ENCODE results near the gene PTPN3.

The PTPN3 gene

GRCh38 chr9:109422641-109423040 is 75.5 kb downstream of the PTPN3 start:
- DNase-seq, result no peak
- no peak overlapping the region for H3K4me3 ChIP-seq
- H3K9me3 ChIP-seq, result no peaks in the 10 kb centered on the region
- intact Hi-C loops (cut with DNase I; ENCODE audit: low total_unique reads), result no loop called here
- H3K36me3 ChIP-seq, result peaks cover 31 to 82% (median 44%) of the 10 kb centered on the region in 3 donors
- no peaks in the 10 kb centered on the region for H3K4me1 ChIP-seq
- no peaks in the 10 kb centered on the region for H3K27me3 ChIP-seq
- no peak for TF ChIP-seq CTCF (IDR thresholded peaks at IDR 0.05)
- no peak overlapping the region for H3K27ac ChIP-seq

GRCh38 chr9:109421026-109421970 is 76.8 kb downstream of the PTPN3 start:
- intact Hi-C loops (cut with DNase I; ENCODE audit: low total_unique reads), result no loop called here
- H3K27ac ChIP-seq, result no peak overlapping the region
- H3K27me3 ChIP-seq, result no peaks in the 10 kb centered on the region
- H3K36me3 ChIP-seq, result peaks cover 22 to 71% (median 40%) of the 10 kb centered on the region in 3 donors
- no peaks in the 10 kb centered on the region for H3K4me1 ChIP-seq
- no peak for DNase-seq
- no peaks in the 10 kb centered on the region for H3K9me3 ChIP-seq
- no peak overlapping the region for H3K4me3 ChIP-seq
- TF ChIP-seq CTCF (IDR thresholded peaks at IDR 0.05), result no peak

GRCh38 chr9:109419531-109419930 is 78.6 kb downstream of the PTPN3 start:
- no peak for DNase-seq
- Histone ChIP-seq H3K36me3 (peaks cover 25 to 66% (median 31%) of the 10 kb centered on the region in 3 donors), H3K4me3 (no peak overlapping the region), H3K4me1 (no peaks in the 10 kb centered on the region), H3K27me3 (no peaks in the 10 kb centered on the region), H3K27ac (no peak overlapping the region), H3K9me3 (no peaks in the 10 kb centered on the region)
- intact Hi-C loops (cut with DNase I; ENCODE audit: low total_unique reads), result no loop called here
- TF ChIP-seq CTCF (IDR thresholded peaks at IDR 0.05), result no peak

GRCh38 chr9:109418827-109419226 is 79.3 kb downstream of the PTPN3 start:
- TF ChIP-seq CTCF (IDR thresholded peaks at IDR 0.05), result no peak
- Histone ChIP-seq H3K4me1 (no peaks in the 10 kb centered on the region), H3K27ac (no peak overlapping the region), H3K4me3 (no peak overlapping the region), H3K27me3 (no peaks in the 10 kb centered on the region), H3K36me3 (peaks cover 29 to 66% (median 34%) of the 10 kb centered on the region in 3 donors), H3K9me3 (no peaks in the 10 kb centered on the region)
- no peak for DNase-seq
- intact Hi-C loops (cut with DNase I; ENCODE audit: low total_unique reads), result no loop called here

- intact Hi-C loops (cut with DNase I; ENCODE audit: low total_unique reads), result no loop called here
- Histone ChIP-seq H3K27me3 (no peaks in the 10 kb centered on the region), H3K36me3 (peaks cover 30 to 70% (median 34%) of the 10 kb centered on the region in 3 donors), H3K4me3 (no peak overlapping the region), H3K4me1 (no peaks in the 10 kb centered on the region), H3K27ac (no peak overlapping the region), H3K9me3 (no peaks in the 10 kb centered on the region)
- no peak for TF ChIP-seq CTCF (IDR thresholded peaks at IDR 0.05)
- no peak for DNase-seq
Measured at GRCh38 chr9:109417585-109418544, 80.2 kb downstream of the PTPN3 start.
